GM06990 (cell line): ENCODE measurements around the gene TRIP12.

Experiments used
- DNase-seq: peaks from one replicate; pipeline ENCODE4 v3.0.0-alpha.2; 2011; ENCODE audit not compliant: insufficient read length; ENCODE audit errors: extremely low read depth
- H3K27me3 ChIP-seq: replicated peaks from 2 replicates; pipeline ENCODE4 v1.6.0; 2011; ENCODE audit warnings: low read length; ENCODE audit not compliant: control insufficient read depth, insufficient read depth
- H3K36me3 ChIP-seq: 2 replicates; pipeline ENCODE4 v1.5.1; 2011; ENCODE audit warnings: low read length; ENCODE audit not compliant: control insufficient read depth, insufficient read depth
- H3K4me3 ChIP-seq: replicated peaks from 2 replicates; pipeline ENCODE4 v1.5.1; 2011; ENCODE audit warnings: low read depth, mild to moderate bottlenecking, control low read depth, low read length
- TF ChIP-seq, protein P1 (sequence below): IDR thresholded peaks from 2 replicates; pipeline ENCODE4 v1.5.1; 2011; ENCODE audit warnings: low read length, control low read depth, mild to moderate bottlenecking, inconsistent platforms; ENCODE audit not compliant: insufficient read depth, poor library complexity, severe bottlenecking

TRIP12 gene

DNA sequence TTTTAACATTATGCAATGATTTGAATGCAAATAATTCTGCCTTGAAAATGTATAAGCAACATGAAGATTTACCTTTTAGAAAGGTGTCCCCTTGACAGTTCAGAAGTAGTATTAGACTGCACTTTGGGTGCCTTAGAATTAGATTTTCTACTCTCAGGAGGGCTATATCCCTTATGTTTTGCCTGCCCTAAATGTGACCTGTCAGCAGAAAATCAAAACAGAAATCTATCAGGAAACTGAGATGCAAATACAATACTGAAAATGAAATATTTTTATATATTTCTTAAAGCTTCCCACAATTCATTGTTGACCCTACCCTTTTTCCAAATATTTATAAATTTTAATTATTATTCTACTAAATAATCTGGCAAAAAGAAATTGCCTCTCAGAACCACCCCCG lies 61.5 kb downstream of the TRIP12 start:
- no peak overlapping the region for H3K4me3 ChIP-seq
- no peaks in the 10 kb centered on the region for H3K27me3 ChIP-seq
- TF ChIP-seq, protein P1, sequence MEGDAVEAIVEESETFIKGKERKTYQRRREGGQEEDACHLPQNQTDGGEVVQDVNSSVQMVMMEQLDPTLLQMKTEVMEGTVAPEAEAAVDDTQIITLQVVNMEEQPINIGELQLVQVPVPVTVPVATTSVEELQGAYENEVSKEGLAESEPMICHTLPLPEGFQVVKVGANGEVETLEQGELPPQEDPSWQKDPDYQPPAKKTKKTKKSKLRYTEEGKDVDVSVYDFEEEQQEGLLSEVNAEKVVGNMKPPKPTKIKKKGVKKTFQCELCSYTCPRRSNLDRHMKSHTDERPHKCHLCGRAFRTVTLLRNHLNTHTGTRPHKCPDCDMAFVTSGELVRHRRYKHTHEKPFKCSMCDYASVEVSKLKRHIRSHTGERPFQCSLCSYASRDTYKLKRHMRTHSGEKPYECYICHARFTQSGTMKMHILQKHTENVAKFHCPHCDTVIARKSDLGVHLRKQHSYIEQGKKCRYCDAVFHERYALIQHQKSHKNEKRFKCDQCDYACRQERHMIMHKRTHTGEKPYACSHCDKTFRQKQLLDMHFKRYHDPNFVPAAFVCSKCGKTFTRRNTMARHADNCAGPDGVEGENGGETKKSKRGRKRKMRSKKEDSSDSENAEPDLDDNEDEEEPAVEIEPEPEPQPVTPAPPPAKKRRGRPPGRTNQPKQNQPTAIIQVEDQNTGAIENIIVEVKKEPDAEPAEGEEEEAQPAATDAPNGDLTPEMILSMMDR = no peak
- DNase-seq = no peak
- peaks cover 8% of the 10 kb centered on the region for H3K36me3 ChIP-seq

DNA sequence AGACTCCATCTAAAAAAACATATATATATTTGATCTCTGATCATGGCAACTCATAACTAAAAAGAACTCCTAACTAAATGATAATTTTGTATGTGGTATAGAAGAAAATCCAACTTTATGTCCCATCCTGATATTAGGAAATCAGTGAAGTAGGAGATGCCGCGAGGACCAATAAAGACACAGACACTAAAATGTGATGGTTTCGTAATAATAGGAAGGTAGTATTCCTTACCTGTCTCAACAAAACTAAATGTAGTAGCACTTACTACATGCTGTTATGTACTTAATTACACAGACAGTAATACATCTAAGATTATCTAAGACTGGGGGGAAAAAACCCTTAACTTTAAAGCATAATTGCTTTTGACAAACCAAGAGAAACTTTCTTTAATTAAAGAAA lies 63.5 kb downstream of the TRIP12 start:
- H3K27me3 ChIP-seq = no peaks in the 10 kb centered on the region
- TF ChIP-seq, protein P1 = no peak
- no peak for DNase-seq
- H3K36me3 ChIP-seq = peaks cover 8% of the 10 kb centered on the region
- no peak overlapping the region for H3K4me3 ChIP-seq

DNA sequence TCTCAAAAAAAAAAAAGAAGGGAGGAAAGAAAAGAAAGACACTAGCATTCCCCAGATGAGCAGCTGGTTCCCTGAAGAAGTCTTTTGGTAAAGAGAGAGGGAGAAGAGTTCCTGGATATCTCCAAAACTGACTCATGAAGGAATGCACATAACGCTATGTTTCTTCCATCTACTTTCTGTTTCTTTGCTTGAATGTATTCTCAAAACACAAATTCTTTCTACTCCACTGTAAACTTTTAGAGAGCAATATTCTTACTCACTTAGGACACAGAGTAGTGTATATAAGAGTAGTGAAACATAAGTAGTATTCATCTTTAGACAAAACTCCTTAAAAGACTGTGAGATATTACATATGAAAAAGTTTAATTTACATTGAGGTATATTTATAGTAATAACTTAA lies 64.2 kb downstream of the TRIP12 start:
- Histone ChIP-seq H3K36me3 (peaks cover 6% of the 10 kb centered on the region), H3K4me3 (no peak overlapping the region), H3K27me3 (no peaks in the 10 kb centered on the region)
- TF ChIP-seq, protein P1 = no peak
- DNase-seq = no peak

DNA sequence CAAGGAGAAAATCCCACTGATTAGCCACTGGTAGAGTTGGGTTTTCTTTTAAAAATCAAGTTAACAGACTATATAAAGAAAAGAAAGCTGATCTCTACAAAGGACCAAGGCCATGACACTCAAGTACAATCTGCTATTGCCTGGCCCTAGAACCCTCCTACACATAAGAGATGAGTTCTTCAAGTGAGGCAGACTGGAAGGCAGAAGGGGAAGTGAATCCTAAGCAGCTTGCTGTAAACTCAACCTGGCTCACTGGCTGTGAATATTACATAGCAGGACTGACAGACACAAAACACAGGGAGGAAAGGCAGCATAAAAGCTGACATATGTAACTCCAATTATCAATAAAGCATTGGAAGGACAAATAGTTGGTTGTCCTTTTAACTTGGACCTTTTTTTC lies 65.4 kb downstream of the TRIP12 start:
- no peak overlapping the region for H3K4me3 ChIP-seq
- TF ChIP-seq, protein P1 = no peak
- no peaks in the 10 kb centered on the region for H3K27me3 ChIP-seq
- DNase-seq = peak; percentile 43
- peaks cover 6% of the 10 kb centered on the region for H3K36me3 ChIP-seq

DNA sequence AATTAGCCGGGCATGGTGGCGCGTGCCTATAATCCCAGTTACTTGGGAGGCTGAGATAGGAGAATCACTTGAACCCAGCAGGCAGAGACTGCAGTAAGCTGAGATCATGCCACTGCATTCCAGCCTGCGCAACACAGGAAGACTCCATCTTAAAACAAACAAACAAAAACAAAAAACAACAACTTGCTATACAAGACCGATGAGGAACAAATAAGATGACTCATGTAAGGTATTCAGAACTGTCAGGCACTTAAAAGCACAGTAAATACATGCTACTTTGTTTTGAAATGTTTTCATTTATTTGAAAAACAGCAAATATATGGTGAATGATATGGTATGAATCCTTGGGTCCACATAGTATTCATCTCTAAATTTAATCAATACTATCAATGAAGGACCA lies 66.7 kb downstream of the TRIP12 start:
- peaks cover 6% of the 10 kb centered on the region for H3K36me3 ChIP-seq
- TF ChIP-seq, protein P1 = no peak
- no peak overlapping the region for H3K4me3 ChIP-seq

DNA sequence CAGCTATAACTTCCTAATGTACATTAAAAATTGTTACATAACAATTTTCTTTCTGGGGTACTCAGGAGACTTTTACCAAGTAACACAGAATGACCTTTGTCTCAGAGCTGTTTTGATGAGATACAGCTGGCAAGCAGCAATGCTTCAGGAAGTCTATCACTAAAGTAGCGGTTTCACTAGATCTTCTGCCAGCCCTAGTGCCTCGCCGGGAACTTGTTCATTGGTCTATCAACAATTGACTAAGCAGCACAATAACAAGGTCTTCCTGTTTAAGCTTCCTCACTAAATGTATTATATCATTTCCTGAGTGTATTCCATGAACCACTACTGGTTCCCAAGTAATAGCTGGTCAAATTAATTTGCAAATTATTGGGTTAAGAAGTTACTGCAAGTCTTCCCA lies 69.2 kb downstream of the TRIP12 start:
- Histone ChIP-seq H3K4me3 (no peak overlapping the region), H3K36me3 (no peaks in the 10 kb centered on the region; the same call in none of the 2 replicates), H3K27me3 (no peaks in the 10 kb centered on the region)
- TF ChIP-seq, protein P1 = no peak
- DNase-seq = peak; percentile 18

More for the DNA sequence above, 66.7 kb downstream of the TRIP12 start:
- no peaks in the 10 kb centered on the region for H3K27me3 ChIP-seq
- DNase-seq = no peak
